Spleen (tissue), 11 donors: Measurements from ENCODE around the gene ZYX. TPM values are rescaled to one million over a fixed set of nuclear protein-coding genes. Genes with fewer than 3 reads are reported as not detected.

Experiments
- DNase-seq: peaks from one replicate; pipeline ENCODE4 v3.0.0-alpha.2; 2020
- H3K27ac ChIP-seq, 8 donors: fragments of 200-600 bp; sonication (generic) in 7 of 8; 1 replicate in 4 of 8; 2 replicates in 4 of 8; pipeline versions ENCODE4 v1.5.0 to v1.8.0; 2016 to 2021; ENCODE audit warnings: inconsistent platforms in 4 of 8, mild to moderate bottlenecking in 4 of 8, moderate library complexity in 1 of 8
- H3K27me3 ChIP-seq, 7 donors: fragments of 200-600 bp; sonication (generic) in 6 of 7; replicated peaks in 1 of 7; 1 replicate in 4 of 7; 2 replicates in 3 of 7; pipeline versions ENCODE4 v1.5.0 to v1.8.0; 2016 to 2021; ENCODE audit warnings: inconsistent platforms in 3 of 7, mild to moderate bottlenecking in 1 of 7
- H3K36me3 ChIP-seq, 6 donors: fragments of 200-600 bp; sonication (generic) in 5 of 6; 1 replicate in 4 of 6; 2 replicates in 2 of 6; pipeline versions ENCODE4 v1.5.0 to v1.8.0; 2016 to 2021; ENCODE audit warnings: inconsistent platforms in 2 of 6
- H3K4me1 ChIP-seq, 6 donors: fragments of 200-600 bp; sonication (generic) in 5 of 6; 1 replicate in 3 of 6; 2 replicates in 3 of 6; pipeline versions ENCODE4 v1.5.0 to v1.8.0; 2016 to 2021; ENCODE audit warnings: inconsistent platforms in 3 of 6
- H3K4me3 ChIP-seq, 8 donors: fragments of 200-600 bp; sonication (generic) in 7 of 8; 1 replicate in 4 of 8; 2 replicates in 4 of 8; pipeline versions ENCODE4 v1.5.0 to v1.8.0; 2016 to 2021; ENCODE audit warnings: inconsistent platforms in 4 of 8, mild to moderate bottlenecking in 4 of 8, moderate library complexity in 2 of 8
- H3K9me3 ChIP-seq, 8 donors: fragments of 200-600 bp; sonication (generic) in 7 of 8; 1 replicate in 4 of 8; 2 replicates in 4 of 8; pipeline versions ENCODE4 v1.5.0 to v1.8.0; 2016 to 2021; ENCODE audit warnings: inconsistent platforms in 4 of 8
- POLR2A ChIP-seq, 3 donors: fragments of 450-650 bp; IDR thresholded peaks; one replicate each; pipeline ENCODE4 v1.5.1; 2017; ENCODE audit warnings: antibody characterized with exemption in 3 of 3, mild to moderate bottlenecking in 1 of 3
- POLR2AphosphoS5 ChIP-seq, 3 donors: sonication (generic); formaldehyde crosslinking; IDR thresholded peaks; one replicate each; pipeline ENCODE4 v1.5.1; 2017; ENCODE audit warnings: antibody characterized with exemption in 3 of 3
- WGBS, 5 donors: extraction: QIAGEN DNeasy Blood & Tissue Kit in 3 of 5; methylation state at CpG; one replicate each; pipeline versions ENCODE4 v1.1.5 to v1.1.7; 2013 to 2018; 5-methylcytosine and 5-hydroxymethylcytosine counted together
- intact Hi-C: fragments of 100-400 bp; cut with DNase I; formaldehyde crosslinking; loops from one replicate; pipeline ENCODE4 v1.15.0; 2023; ENCODE audit warnings: low total_unique reads
- microRNA-seq, 3 donors: library from miRNA; unstranded; fragments of <30 nt; microRNA quantifications; one replicate each; pipeline versions ENCODE4 to v1.1.0, GENCODE V29; 2019 to 2020
- polyA plus RNA-seq, 3 donors: library from polyadenylated mRNA; stranded (reverse); fragments of 200-250 nt; gene quantifications; one replicate each; pipeline ENCODE4 v1.2.1, GENCODE V29; 2013
- small RNA-seq, 4 donors: library from RNA; depleted of rRNA; stranded (forward); fragments of <200 nt; gene quantifications; one replicate each; pipeline ENCODE3, GENCODE V24; 2016
- total RNA-seq, 7 donors: library from RNA; depleted of rRNA in 3 of 7; stranded (reverse); fragments of >200 nt in 3 of 7; fragmentation: NEBNext Ultra II Directional in 4 of 7; extraction: Animal tissue kit (Norgen Biotek cat#: 25700) in 4 of 7; gene quantifications; one replicate each; pipeline versions ENCODE4 v1.1.0 to v1.2.1, GENCODE V29; 2016 to 2021
- TF ChIP-seq, protein P1 (sequence below), 11 experiments: fragments of 200-600 bp in 7 of 11; fragments of 450-650 bp in 4 of 11; sonication (generic) in 4 of 11; IDR thresholded peaks in 8 of 11; conservative IDR thresholded peaks in 3 of 11; 1 replicate in 7 of 11; 2 replicates in 4 of 11; pipeline versions ENCODE4 v1.4.0 to v1.8.0; 2016 to 2021; ENCODE audit warnings: antibody characterized with exemption in 11 of 11, inconsistent platforms in 4 of 11, mild to moderate bottlenecking in 1 of 11
- donor health status: healthy with polysubstance abuse.
- donor health status: DM: no; HTN: no; CAD: no; lungs with moderate emphysema.
- donor health status: DM: no; HTN: no; CAD: no.
- donor health status: Bipolar disorder and iron deficiency.
- donor health status: healthy.
- donor health status: DM: no; HTN: no; CAD: no.
- donor health status: DM: yes; HTN: yes; CAD: no.

The ZYX gene
- total and polyA plus RNA-seq, 10 donors = 50.3 to 439 (median 187) TPM

- no peak overlapping the region for H3K27ac ChIP-seq
- no peak overlapping the region for H3K4me3 ChIP-seq
- H3K9me3 ChIP-seq = no peaks in the 10 kb centered on the region
- no peaks in the 10 kb centered on the region for H3K27me3 ChIP-seq
- 87 to 94% (median 91%) methylated on average over 9 of the region's 9 CpGs for WGBS, 5 donors
- H3K36me3 ChIP-seq = no peaks in the 10 kb centered on the region
- H3K4me1 ChIP-seq = no peaks in the 10 kb centered on the region
- TF ChIP-seq POLR2A (IDR thresholded peaks at IDR 0.05) = no peak
- intact Hi-C loops = no loop called here
- DNase-seq = no peak
These were observed 53.5 kb downstream of the ZYX start for GRCh38 chr7:143434660-143435059.

GRCh38 chr7:143435266-143435665 is 54.1 kb downstream of the ZYX start:
- Histone ChIP-seq H3K4me1 (no peaks in the 10 kb centered on the region), H3K27me3 (no peaks in the 10 kb centered on the region), H3K4me3 (no peak overlapping the region), H3K27ac (no peak overlapping the region), H3K36me3 (no peaks in the 10 kb centered on the region), H3K9me3 (no peaks in the 10 kb centered on the region)
- DNase-seq = no peak
- WGBS, 5 donors = 78 to 94% (median 92%) methylated on average over 2 of the region's 2 CpGs
- intact Hi-C loops = no loop called here
- TF ChIP-seq POLR2A (IDR thresholded peaks at IDR 0.05) (no peak), POLR2AphosphoS5 (IDR thresholded peaks at IDR 0.05) (no peak)

DNA sequence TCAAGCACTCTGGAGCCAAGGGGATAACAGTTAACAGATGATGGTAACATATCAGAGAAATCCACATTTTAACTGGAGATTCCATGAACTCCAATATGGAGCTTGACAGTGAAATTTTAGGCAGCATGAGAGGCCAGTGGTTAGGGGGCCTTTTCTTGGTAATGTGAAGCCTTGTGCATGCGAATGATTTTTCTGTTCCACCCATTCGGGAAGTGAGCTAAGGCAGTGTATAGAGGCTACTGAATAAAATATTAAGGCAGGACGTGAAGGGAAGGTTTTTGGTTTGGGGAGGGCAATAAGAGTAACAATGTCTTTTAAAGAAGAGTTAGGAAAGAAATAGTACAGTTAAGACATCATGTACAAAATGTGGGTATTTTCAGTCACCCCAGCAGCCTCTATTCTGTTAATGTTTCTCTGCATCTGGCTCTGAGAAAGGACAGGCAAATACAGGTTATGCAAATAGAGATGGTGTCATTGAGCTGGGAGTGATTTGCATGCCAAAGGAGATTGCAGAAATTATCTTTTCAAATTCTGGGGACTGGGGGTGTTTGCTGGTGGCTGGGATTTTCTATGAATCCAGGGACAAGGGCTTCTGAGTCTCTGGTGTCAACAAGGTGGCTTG is 55.3 kb downstream of the ZYX start:
- no peaks in the 10 kb centered on the region for H3K4me1 ChIP-seq
- DNase-seq = no peak
- no peaks in the 10 kb centered on the region for H3K9me3 ChIP-seq
- 82 to 96% (median 93%) methylated on average over 3 of the region's 3 CpGs for WGBS, 5 donors
- H3K36me3 ChIP-seq = no peaks in the 10 kb centered on the region
- H3K27me3 ChIP-seq = no peaks in the 10 kb centered on the region
- intact Hi-C loops = no loop called here
- TF ChIP-seq POLR2AphosphoS5 (IDR thresholded peaks at IDR 0.05) (no peak), POLR2A (IDR thresholded peaks at IDR 0.05) (no peak)
- TF ChIP-seq, protein P1, sequence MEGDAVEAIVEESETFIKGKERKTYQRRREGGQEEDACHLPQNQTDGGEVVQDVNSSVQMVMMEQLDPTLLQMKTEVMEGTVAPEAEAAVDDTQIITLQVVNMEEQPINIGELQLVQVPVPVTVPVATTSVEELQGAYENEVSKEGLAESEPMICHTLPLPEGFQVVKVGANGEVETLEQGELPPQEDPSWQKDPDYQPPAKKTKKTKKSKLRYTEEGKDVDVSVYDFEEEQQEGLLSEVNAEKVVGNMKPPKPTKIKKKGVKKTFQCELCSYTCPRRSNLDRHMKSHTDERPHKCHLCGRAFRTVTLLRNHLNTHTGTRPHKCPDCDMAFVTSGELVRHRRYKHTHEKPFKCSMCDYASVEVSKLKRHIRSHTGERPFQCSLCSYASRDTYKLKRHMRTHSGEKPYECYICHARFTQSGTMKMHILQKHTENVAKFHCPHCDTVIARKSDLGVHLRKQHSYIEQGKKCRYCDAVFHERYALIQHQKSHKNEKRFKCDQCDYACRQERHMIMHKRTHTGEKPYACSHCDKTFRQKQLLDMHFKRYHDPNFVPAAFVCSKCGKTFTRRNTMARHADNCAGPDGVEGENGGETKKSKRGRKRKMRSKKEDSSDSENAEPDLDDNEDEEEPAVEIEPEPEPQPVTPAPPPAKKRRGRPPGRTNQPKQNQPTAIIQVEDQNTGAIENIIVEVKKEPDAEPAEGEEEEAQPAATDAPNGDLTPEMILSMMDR (IDR thresholded peaks at IDR 0.05 in 8 of 11, conservative IDR thresholded peaks at IDR 0.05 in 3 of 11) = no peak
- no peak overlapping the region for H3K4me3 ChIP-seq
- no peak overlapping the region for H3K27ac ChIP-seq

DNA sequence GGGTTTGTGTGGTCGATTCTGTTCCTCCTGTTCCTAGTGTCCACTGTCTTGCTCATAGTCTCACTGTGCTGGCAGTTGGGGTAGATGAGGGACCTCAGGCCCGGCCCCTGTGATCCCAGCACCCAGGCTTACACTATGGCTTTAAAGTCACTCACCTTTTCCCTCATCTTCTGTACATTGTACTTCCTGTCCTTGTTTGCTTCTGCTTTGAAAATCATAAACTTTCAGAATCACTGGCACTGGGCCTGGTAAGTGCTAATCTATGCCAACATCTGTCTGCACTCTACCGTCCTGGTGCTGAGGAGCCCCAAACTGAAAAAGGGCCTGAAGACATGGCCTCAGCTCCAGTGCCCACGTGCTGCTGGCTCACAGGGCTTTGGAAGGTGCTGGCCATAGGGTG is 56.4 kb downstream of the ZYX start:
- intact Hi-C loops = no loop called here
- no peak for TF ChIP-seq POLR2A (IDR thresholded peaks at IDR 0.05)
- no peak for TF ChIP-seq POLR2AphosphoS5 (IDR thresholded peaks at IDR 0.05)
- TF ChIP-seq, protein P1 (IDR thresholded peaks at IDR 0.05 in 8 of 11, conservative IDR thresholded peaks at IDR 0.05 in 3 of 11) = no peak
- Histone ChIP-seq H3K27ac (no peak overlapping the region), H3K4me3 (no peak overlapping the region), H3K36me3 (no peaks in the 10 kb centered on the region), H3K4me1 (no peaks in the 10 kb centered on the region), H3K27me3 (no peaks in the 10 kb centered on the region), H3K9me3 (no peaks in the 10 kb centered on the region)
- DNase-seq = no peak
- 26 to 39% (median 31%) methylated on average over 4 of the region's 4 CpGs for WGBS, 5 donors

GRCh38 chr7:143439866-143440265 is 58.7 kb downstream of the ZYX start:
- H3K27ac ChIP-seq = no peak overlapping the region
- TF ChIP-seq POLR2A (IDR thresholded peaks at IDR 0.05) (no peak), POLR2AphosphoS5 (IDR thresholded peaks at IDR 0.05) (no peak)
- TF ChIP-seq, protein P1 (IDR thresholded peaks at IDR 0.05 in 8 of 11, conservative IDR thresholded peaks at IDR 0.05 in 3 of 11) = no peak
- no peaks in the 10 kb centered on the region for H3K27me3 ChIP-seq
- no peaks in the 10 kb centered on the region for H3K9me3 ChIP-seq
- intact Hi-C loops = no loop called here
- no peak overlapping the region for H3K4me3 ChIP-seq
- H3K36me3 ChIP-seq = no peaks in the 10 kb centered on the region
- WGBS, 5 donors = 81 to 95% (median 88%) methylated on average over 2 of the region's 2 CpGs
- H3K4me1 ChIP-seq = no peaks in the 10 kb centered on the region
- DNase-seq = no peak

Small RNAs within 50 kb of the gene (microRNA-seq; reads per million reads assigned to microRNA genes)
- gene MIR6892 = 0.28 to 1.8 (median 0.35) reads per million in 3 donors

Small RNAs within 50 kb of the gene (small RNA-seq; reads per million reads assigned to genes)
- 0.14 to 0.46 (median 0.14) reads per million in 4 donors for gene MIR6892

Other genes with a start within 250 kb of the ZYX start
- not detected for gene PIP, start 249.3 kb upstream of the ZYX start, total RNA-seq
- not detected for gene PIP, start 249.3 kb upstream of the ZYX start, polyA plus RNA-seq
- not detected for gene TAS2R39, start 197.9 kb upstream of the ZYX start, total RNA-seq
- gene TAS2R39, start 197.9 kb upstream of the ZYX start, polyA plus RNA-seq = not detected
- gene TAS2R40, start 159.3 kb upstream of the ZYX start, total RNA-seq = not detected
- gene TAS2R40, start 159.3 kb upstream of the ZYX start, polyA plus RNA-seq = not detected
- 100 to 1,000 TPM; 194 to 247 (median 231) TPM for gene GSTK1, start 117.9 kb upstream of the ZYX start, total RNA-seq
- gene GSTK1, start 117.9 kb upstream of the ZYX start, polyA plus RNA-seq = 100 to 1,000 TPM; 162 to 182 (median 178) TPM
- gene TMEM139, start 96.4 kb upstream of the ZYX start, total RNA-seq = 1 to 10 TPM in 4 of 7 donors, under 1 TPM in 3; 0.60 to 2.0 (median 1.2) TPM
- 1 to 10 TPM in 1 of 3 donors, under 1 TPM in 2; 0.52 to 2.3 (median 0.70) TPM for gene TMEM139, start 96.4 kb upstream of the ZYX start, polyA plus RNA-seq
- gene CASP2, start 93.0 kb upstream of the ZYX start, total RNA-seq = 10 to 100 TPM; 32.7 to 51.0 (median 43.8) TPM
- 10 to 100 TPM in 2 of 3 donors, 1 to 10 TPM in 1; 9.9 to 14.5 (median 12.2) TPM for gene CASP2, start 93.0 kb upstream of the ZYX start, polyA plus RNA-seq
- gene CLCN1, start 65.2 kb upstream of the ZYX start, total RNA-seq = under 1 TPM in 4 of 7 donors, not detected in 3; 0.07 to 0.54 (median 0.26) TPM
- gene CLCN1, start 65.2 kb upstream of the ZYX start, polyA plus RNA-seq = under 1 TPM; 0.06 to 0.08 (median 0.07) TPM
- gene FAM131B, start 18.6 kb upstream of the ZYX start, total RNA-seq = 1 to 10 TPM in 1 of 7 donors, under 1 TPM in 6; 0.20 to 1.4 (median 0.74) TPM
- under 1 TPM; 0.04 to 0.10 (median 0.09) TPM for gene FAM131B, start 18.6 kb upstream of the ZYX start, polyA plus RNA-seq
- gene EPHA1, start 27.5 kb downstream of the ZYX start, total RNA-seq = 1 to 10 TPM; 1.3 to 4.5 (median 3.8) TPM
- gene EPHA1, start 27.5 kb downstream of the ZYX start, polyA plus RNA-seq = 1 to 10 TPM in 2 of 3 donors, under 1 TPM in 1; 0.80 to 1.5 (median 1.1) TPM
- 1 to 10 TPM in 2 of 7 donors, under 1 TPM in 3, not detected in 2; 0.30 to 2.2 (median 0.85) TPM for gene TAS2R60, start 62.1 kb downstream of the ZYX start, total RNA-seq
- not detected for gene TAS2R60, start 62.1 kb downstream of the ZYX start, polyA plus RNA-seq
- gene TAS2R41, start 96.5 kb downstream of the ZYX start, total RNA-seq = under 1 TPM in 3 of 7 donors, not detected in 4; 0.41 to 0.95 (median 0.55) TPM
- not detected for gene TAS2R41, start 96.5 kb downstream of the ZYX start, polyA plus RNA-seq
- 1 to 10 TPM in 2 of 7 donors, under 1 TPM in 2, not detected in 3; 0.13 to 2.8 (median 1.0) TPM for gene CTAGE15, start 190.5 kb downstream of the ZYX start, total RNA-seq
- under 1 TPM in 2 of 3 donors, not detected in 1; 0.09 to 0.11 TPM for gene CTAGE15, start 190.5 kb downstream of the ZYX start, polyA plus RNA-seq
- 10 to 100 TPM in 1 of 7 donors, 1 to 10 TPM in 6; 4.6 to 12.3 (median 7.1) TPM for gene TCAF2, start 239.6 kb downstream of the ZYX start, total RNA-seq
- gene TCAF2, start 239.6 kb downstream of the ZYX start, polyA plus RNA-seq = 1 to 10 TPM; 1.0 to 1.3 (median 1.1) TPM